Effector memory CD8-positive, alpha-beta T cell (primary cell): Measurements from ENCODE around the gene RASAL3.
A peak's percentile ranks its signal among the peaks of the same experiment; 100 is the strongest.

Experiments used
- ATAC-seq: fragments of 150-1000 bp; cut with Tn5 transposase; replicated peaks from 2 replicates; pipeline ENCODE4 v1.10.0; 2021; ENCODE audit warnings: mild to moderate bottlenecking, moderate library complexity
- DNase-seq, 3 experiments: peaks; one replicate each; pipeline ENCODE4 v3.0.0; 2021
- H3K27ac Mint-ChIP-seq, 2 donors: one replicate each; pipeline ENCODE4 v1.8.0; 2022; ENCODE audit warnings: mild to moderate bottlenecking in 2 of 2, mixed read lengths in 2 of 2, moderate library complexity in 2 of 2
- H3K27me3 Mint-ChIP-seq, 2 donors: one replicate each; pipeline ENCODE4 v1.8.0; 2022; ENCODE audit warnings: mixed read lengths in 2 of 2
- H3K36me3 Mint-ChIP-seq: one replicate; pipeline ENCODE4 v1.8.0; 2022; ENCODE audit warnings: mild to moderate bottlenecking, moderate library complexity, mixed read lengths; ENCODE audit not compliant: insufficient read depth
- H3K4me1 Mint-ChIP-seq, 2 donors: one replicate each; pipeline ENCODE4 v1.8.0; 2022; ENCODE audit warnings: low read depth in 2 of 2, mixed read lengths in 2 of 2
- H3K4me3 Mint-ChIP-seq, 2 donors: one replicate each; pipeline ENCODE4 v1.8.0; 2022; ENCODE audit warnings: mild to moderate bottlenecking in 2 of 2, mixed read lengths in 2 of 2, moderate library complexity in 2 of 2
- H3K9me3 Mint-ChIP-seq, 2 donors: one replicate each; pipeline ENCODE4 v1.8.0; 2022; ENCODE audit warnings: mixed read lengths in 2 of 2

The RASAL3 gene

GRCh38 chr19:15439821-15440641 lies 24.3 kb downstream of the RASAL3 start:
- no peaks in the 10 kb centered on the region for H3K4me1 Mint-ChIP-seq
- no peaks in the 10 kb centered on the region for H3K27me3 Mint-ChIP-seq
- DNase-seq (no peak), ATAC-seq (no peak)
- H3K27ac Mint-ChIP-seq = no peak overlapping the region
- H3K4me3 Mint-ChIP-seq = no peak overlapping the region
- no peaks in the 10 kb centered on the region for H3K9me3 Mint-ChIP-seq
- H3K36me3 Mint-ChIP-seq = no peaks in the 10 kb centered on the region

GRCh38 chr19:15439078-15439799 lies 25.1 kb downstream of the RASAL3 start:
- DNase-seq (no peak), ATAC-seq (no peak)
- Mint-ChIP-seq H3K4me1 (no peaks in the 10 kb centered on the region), H3K27me3 (no peaks in the 10 kb centered on the region), H3K9me3 (no peaks in the 10 kb centered on the region), H3K36me3 (no peaks in the 10 kb centered on the region), H3K4me3 (no peak overlapping the region), H3K27ac (no peak overlapping the region)

GRCh38 chr19:15438577-15438976 lies 25.8 kb downstream of the RASAL3 start:
- DNase-seq (no peak), ATAC-seq (no peak)
- Mint-ChIP-seq H3K9me3 (no peaks in the 10 kb centered on the region), H3K27ac (no peak overlapping the region), H3K36me3 (peaks cover under 1% of the 10 kb centered on the region), H3K4me1 (peaks cover 1 to 2% of the 10 kb centered on the region in 2 donors), H3K27me3 (no peaks in the 10 kb centered on the region), H3K4me3 (no peak overlapping the region)

- Mint-ChIP-seq H3K36me3 (peaks cover 6% of the 10 kb centered on the region), H3K9me3 (no peaks in the 10 kb centered on the region), H3K27ac (no peak overlapping the region), H3K4me1 (peaks cover 6% of the 10 kb centered on the region in 2 donors), H3K27me3 (no peaks in the 10 kb centered on the region), H3K4me3 (no peak overlapping the region)
- no peak for ATAC-seq
- DNase-seq = no peak
Observed at GRCh38 chr19:15438124-15438496, 26.2 kb downstream of the RASAL3 start.

- Mint-ChIP-seq H3K27me3 (no peaks in the 10 kb centered on the region), H3K27ac (no peak overlapping the region), H3K36me3 (peaks cover 9% of the 10 kb centered on the region), H3K4me3 (no peak overlapping the region), H3K4me1 (peaks cover 9% of the 10 kb centered on the region in 2 donors), H3K9me3 (no peaks in the 10 kb centered on the region)
- DNase-seq (no peak), ATAC-seq (no peak)
Observed at GRCh38 chr19:15437355-15438123, 26.8 kb downstream of the RASAL3 start.

- Mint-ChIP-seq H3K27ac (no peak overlapping the region), H3K36me3 (peaks cover 14% of the 10 kb centered on the region), H3K4me3 (no peak overlapping the region), H3K9me3 (no peaks in the 10 kb centered on the region), H3K27me3 (no peaks in the 10 kb centered on the region), H3K4me1 (peaks cover 12% of the 10 kb centered on the region in 2 donors)
- DNase-seq (no peak), ATAC-seq (no peak)
Observed at GRCh38 chr19:15436826-15437110, 27.6 kb downstream of the RASAL3 start.

- H3K27ac Mint-ChIP-seq = no peak overlapping the region
- no peaks in the 10 kb centered on the region for H3K9me3 Mint-ChIP-seq
- DNase-seq (no peak), ATAC-seq (no peak)
- no peaks in the 10 kb centered on the region for H3K27me3 Mint-ChIP-seq
- peaks cover 16% of the 10 kb centered on the region for H3K36me3 Mint-ChIP-seq
- peaks cover 17% of the 10 kb centered on the region in 2 donors for H3K4me1 Mint-ChIP-seq
- H3K4me3 Mint-ChIP-seq = no peak overlapping the region
Observed at GRCh38 chr19:15436012-15436825, 28.1 kb downstream of the RASAL3 start.

GRCh38 chr19:15433519-15434069 lies 30.8 kb downstream of the RASAL3 start:
- Mint-ChIP-seq H3K27me3 (no peaks in the 10 kb centered on the region), H3K27ac (peak overlapping the region; percentile 4 to 93), H3K36me3 (peaks cover 16% of the 10 kb centered on the region), H3K4me1 (peaks cover 24% of the 10 kb centered on the region in 2 donors), H3K4me3 (peak overlapping the region; percentile 85 to 93), H3K9me3 (no peaks in the 10 kb centered on the region)
- ATAC-seq = no peak
- no peak for DNase-seq

GRCh38 chr19:15432629-15433518 lies 31.5 kb downstream of the RASAL3 start:
- Mint-ChIP-seq H3K4me1 (peaks cover 24% of the 10 kb centered on the region in 2 donors), H3K9me3 (no peaks in the 10 kb centered on the region), H3K27me3 (no peaks in the 10 kb centered on the region), H3K4me3 (peak overlapping the region; percentile 85 to 93), H3K27ac (peak overlapping the region; percentile 4 to 93), H3K36me3 (peaks cover 16% of the 10 kb centered on the region)
- DNase-seq (peak; percentile 88 to 93 (median 92)), ATAC-seq (peak; percentile 93)

- no peaks in the 10 kb centered on the region for H3K9me3 Mint-ChIP-seq
- DNase-seq (no peak), ATAC-seq (peak; percentile 18)
- H3K27ac Mint-ChIP-seq = peak overlapping the region; percentile 88 to 97
- no peaks in the 10 kb centered on the region for H3K27me3 Mint-ChIP-seq
- H3K36me3 Mint-ChIP-seq = peaks cover 16% of the 10 kb centered on the region
- H3K4me1 Mint-ChIP-seq = peaks cover 29 to 30% of the 10 kb centered on the region in 2 donors
- peak overlapping the region; percentile 93 to 95 for H3K4me3 Mint-ChIP-seq
Observed at GRCh38 chr19:15432018-15432494, 32.3 kb downstream of the RASAL3 start.

GRCh38 chr19:15431396-15432017 lies 32.8 kb downstream of the RASAL3 start:
- Mint-ChIP-seq H3K27ac (peak overlapping the region; percentile 88 to 97), H3K36me3 (peaks cover 16% of the 10 kb centered on the region), H3K4me3 (peak overlapping the region; percentile 93 to 95), H3K27me3 (no peaks in the 10 kb centered on the region), H3K9me3 (no peaks in the 10 kb centered on the region), H3K4me1 (peaks cover 29 to 31% of the 10 kb centered on the region in 2 donors)
- DNase-seq = no peak
- no peak for ATAC-seq
